ENCODE results near the gene DNM3.

DNA sequence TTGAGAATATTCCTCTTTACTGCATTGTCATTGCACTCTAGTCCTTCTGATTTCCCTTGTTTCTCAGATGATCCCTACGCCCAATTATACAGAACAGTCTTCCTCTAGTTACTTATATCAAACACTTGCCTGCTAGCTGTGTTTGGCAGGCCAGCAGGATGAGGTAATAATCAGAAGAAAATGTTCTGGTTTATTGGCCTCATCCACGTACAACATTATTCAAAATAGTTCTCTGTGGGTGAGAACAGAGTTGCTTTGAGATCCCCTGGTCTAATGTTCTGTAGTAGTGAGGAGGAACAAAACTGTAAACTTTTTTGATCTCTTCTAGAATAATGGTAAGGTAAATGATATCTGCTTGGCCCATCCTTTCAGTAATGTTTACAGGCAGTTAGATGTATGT lies 556.9 kb downstream of the DNM3 start:
- TF ChIP-seq, protein P1, sequence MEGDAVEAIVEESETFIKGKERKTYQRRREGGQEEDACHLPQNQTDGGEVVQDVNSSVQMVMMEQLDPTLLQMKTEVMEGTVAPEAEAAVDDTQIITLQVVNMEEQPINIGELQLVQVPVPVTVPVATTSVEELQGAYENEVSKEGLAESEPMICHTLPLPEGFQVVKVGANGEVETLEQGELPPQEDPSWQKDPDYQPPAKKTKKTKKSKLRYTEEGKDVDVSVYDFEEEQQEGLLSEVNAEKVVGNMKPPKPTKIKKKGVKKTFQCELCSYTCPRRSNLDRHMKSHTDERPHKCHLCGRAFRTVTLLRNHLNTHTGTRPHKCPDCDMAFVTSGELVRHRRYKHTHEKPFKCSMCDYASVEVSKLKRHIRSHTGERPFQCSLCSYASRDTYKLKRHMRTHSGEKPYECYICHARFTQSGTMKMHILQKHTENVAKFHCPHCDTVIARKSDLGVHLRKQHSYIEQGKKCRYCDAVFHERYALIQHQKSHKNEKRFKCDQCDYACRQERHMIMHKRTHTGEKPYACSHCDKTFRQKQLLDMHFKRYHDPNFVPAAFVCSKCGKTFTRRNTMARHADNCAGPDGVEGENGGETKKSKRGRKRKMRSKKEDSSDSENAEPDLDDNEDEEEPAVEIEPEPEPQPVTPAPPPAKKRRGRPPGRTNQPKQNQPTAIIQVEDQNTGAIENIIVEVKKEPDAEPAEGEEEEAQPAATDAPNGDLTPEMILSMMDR (IDR thresholded peaks at IDR 0.05) = no peak
- no peak for TF ChIP-seq POLR2A (IDR thresholded peaks at IDR 0.05)
- no peak for TF ChIP-seq EP300 (IDR thresholded peaks at IDR 0.05)
- no peak for TF ChIP-seq POLR2AphosphoS5 (IDR thresholded peaks at IDR 0.05)
